Measurements from ENCODE around the gene FAM83F. TPM values are rescaled to one million over a fixed set of nuclear protein-coding genes. Genes with fewer than 3 reads are reported as not detected.

Gene FAM83F
- total and polyA plus RNA-seq, 2 donors (not counting 1 experiment from before 2014, with no cell fraction given): 0.10 TPM; not detected in 1

- Histone ChIP-seq H3K4me1 (ENCODE audit: control insufficient read depth in 2 of 2, insufficient read depth in 2 of 2, low read length in 2 of 2) (peaks cover 46 to 52% of the 10 kb centered on the region in 2 donors), H2AFZ (ENCODE audit: insufficient read depth, low read depth, low read length, poor library complexity, severe bottlenecking) (peak overlapping the region; percentile 79), H3K9me3 (ENCODE audit: control extremely low read depth in 1 of 3, control insufficient read depth in 2 of 3, insufficient read depth in 1 of 3, low read length in 2 of 3) (no peaks in the 10 kb centered on the region), H3K36me3 (replicated peaks in 1 of 2; ENCODE audit: control extremely low read depth in 1 of 2, control insufficient read depth in 1 of 2, extremely low read depth in 1 of 2, insufficient read depth in 2 of 2, low read length in 1 of 2) (no peaks in the 10 kb centered on the region), H3K4me2 (replicated peaks; ENCODE audit: low read depth, low read length, poor library complexity, severe bottlenecking) (peak overlapping the region; percentile 96), H4K20me1 (ENCODE audit: control insufficient read depth, insufficient read depth, low read length, poor library complexity, severe bottlenecking) (peaks cover 24% of the 10 kb centered on the region), H3K27me3 (replicated peaks in 1 of 4; ENCODE audit: control extremely low read depth in 1 of 4, control insufficient read depth in 3 of 4, insufficient read depth in 4 of 4, low read length in 3 of 4) (peaks cover 0 to 6% (median 0%) of the 10 kb centered on the region in 4 experiments), H3K79me2 (ENCODE audit: control insufficient read depth, insufficient read depth, low read length) (peaks cover 56% of the 10 kb centered on the region), H3K4me3 (ENCODE audit: control extremely low read depth in 1 of 5, extremely low read depth in 1 of 5, insufficient read depth in 1 of 5, low read depth in 2 of 5, low read length in 4 of 5) (peak overlapping the region; percentile 74 to 98 (median 97)), H3K9ac (ENCODE audit: low read length) (peak overlapping the region; percentile 87), H3K27ac (ENCODE audit: low read length in 2 of 2) (peak overlapping the region; percentile 97 to 100)
- peak overlapping the region; percentile 95 for H3K4me3 Mint-ChIP-seq
- H3K4me1 Mint-ChIP-seq: peaks cover 48% of the 10 kb centered on the region
- CTCF ChIA-PET: interaction anchor here (0.9 to 1.7 kb wide), 11 partner anchors 9 to 555 kb away, joined by 3 to 15 read pairs (median 5); partner anchors contain the start of genes ATF4 and TNRC6B
- POLR2A ChIA-PET: interaction anchor here (0.5 to 2.6 kb wide), 23 partner anchors 9 to 896 kb away, joined by 3 to 21 read pairs (median 4); partner anchors contain the start of genes ADSL, ATF4, MIEF1 and RPL3
- H3K27me3 Mint-ChIP-seq: no peaks in the 10 kb centered on the region
- H3K27ac Mint-ChIP-seq: peak overlapping the region; percentile 99
- H3K9me3 Mint-ChIP-seq (ENCODE audit: insufficient read depth): no peaks in the 10 kb centered on the region
- TF ChIP-seq CTCF (IDR thresholded peaks at IDR 0.05): no peak
- under 1% methylated on average over 137 of the region's 138 CpGs for WGBS (ENCODE audit: insufficient coverage)
- ATAC-seq (ENCODE audit: low read depth) (peak; percentile 19), DNase-seq (peak; percentile 86)
- intact Hi-C loops (cut with micrococcal nuclease): loop anchor here (1.0 to 5.0 kb wide), 7 partner anchors 132 to 1577 kb away; partner anchors contain the start of genes ATF4, CBX6, CBX7 and DESI1
Observed at GRCh38 chr22:40044870-40045834, 50.4 kb downstream of the FAM83F start.

- Histone ChIP-seq H4K20me1 (ENCODE audit: control insufficient read depth, insufficient read depth, low read length, poor library complexity, severe bottlenecking) (peaks cover 28% of the 10 kb centered on the region), H2AFZ (ENCODE audit: insufficient read depth, low read depth, low read length, poor library complexity, severe bottlenecking) (no peak overlapping the region), H3K4me2 (replicated peaks; ENCODE audit: low read depth, low read length, poor library complexity, severe bottlenecking) (peak overlapping the region; percentile 96), H3K9ac (ENCODE audit: low read length) (peak overlapping the region; percentile 86), H3K36me3 (replicated peaks in 1 of 2; ENCODE audit: control extremely low read depth in 1 of 2, control insufficient read depth in 1 of 2, extremely low read depth in 1 of 2, insufficient read depth in 2 of 2, low read length in 1 of 2) (no peaks in the 10 kb centered on the region), H3K27ac (ENCODE audit: low read length in 2 of 2) (peak overlapping the region in 1 of 2 donors; percentile 83), H3K4me3 (ENCODE audit: control extremely low read depth in 1 of 5, extremely low read depth in 1 of 5, insufficient read depth in 1 of 5, low read depth in 2 of 5, low read length in 4 of 5) (peak overlapping the region; percentile 74 to 97 (median 91)), H3K4me1 (ENCODE audit: control insufficient read depth in 2 of 2, insufficient read depth in 2 of 2, low read length in 2 of 2) (peaks cover 54 to 61% of the 10 kb centered on the region in 2 donors), H3K9me3 (ENCODE audit: control extremely low read depth in 1 of 3, control insufficient read depth in 2 of 3, insufficient read depth in 1 of 3, low read length in 2 of 3) (no peaks in the 10 kb centered on the region), H3K27me3 (replicated peaks in 1 of 4; ENCODE audit: control extremely low read depth in 1 of 4, control insufficient read depth in 3 of 4, insufficient read depth in 4 of 4, low read length in 3 of 4) (peaks cover 0 to 3% (median 0%) of the 10 kb centered on the region in 4 experiments), H3K79me2 (ENCODE audit: control insufficient read depth, insufficient read depth, low read length) (peaks cover 65% of the 10 kb centered on the region)
- TF ChIP-seq EZH2 (IDR thresholded peaks at IDR 0.05; ENCODE audit: borderline replicate concordance, insufficient read depth, low read depth, low read length, poor library complexity, severe bottlenecking) (no peak), CTCF (IDR thresholded peaks at IDR 0.05) (no peak)
- POLR2A ChIA-PET: interaction anchor here (0.5 to 1.0 kb wide), 6 partner anchors 8 to 574 kb away, joined by 3 to 12 read pairs (median 6); no protein-coding TSS in a partner anchor
- intact Hi-C loops (cut with micrococcal nuclease): no loop called here
- H3K9me3 Mint-ChIP-seq (ENCODE audit: insufficient read depth): no peaks in the 10 kb centered on the region
- peak overlapping the region; percentile 76 for H3K27ac Mint-ChIP-seq
- CTCF ChIA-PET: interaction anchor here (0.7 kb wide), 1 partner anchor 436 kb away, joined by 6 read pairs; no protein-coding TSS in a partner anchor
- H3K27me3 Mint-ChIP-seq: no peaks in the 10 kb centered on the region
- peak overlapping the region; percentile 79 for H3K4me3 Mint-ChIP-seq
- ATAC-seq (ENCODE audit: low read depth): no peak
- peak; percentile 39 for DNase-seq
- H3K4me1 Mint-ChIP-seq: peaks cover 56% of the 10 kb centered on the region
- 75% methylated on average over 2 of the region's 9 CpGs for WGBS (ENCODE audit: insufficient coverage)
Observed at GRCh38 chr22:40046126-40046525, 51.4 kb downstream of the FAM83F start.
